ENCODE results near the gene FNDC3A.

The FNDC3A gene

DNA sequence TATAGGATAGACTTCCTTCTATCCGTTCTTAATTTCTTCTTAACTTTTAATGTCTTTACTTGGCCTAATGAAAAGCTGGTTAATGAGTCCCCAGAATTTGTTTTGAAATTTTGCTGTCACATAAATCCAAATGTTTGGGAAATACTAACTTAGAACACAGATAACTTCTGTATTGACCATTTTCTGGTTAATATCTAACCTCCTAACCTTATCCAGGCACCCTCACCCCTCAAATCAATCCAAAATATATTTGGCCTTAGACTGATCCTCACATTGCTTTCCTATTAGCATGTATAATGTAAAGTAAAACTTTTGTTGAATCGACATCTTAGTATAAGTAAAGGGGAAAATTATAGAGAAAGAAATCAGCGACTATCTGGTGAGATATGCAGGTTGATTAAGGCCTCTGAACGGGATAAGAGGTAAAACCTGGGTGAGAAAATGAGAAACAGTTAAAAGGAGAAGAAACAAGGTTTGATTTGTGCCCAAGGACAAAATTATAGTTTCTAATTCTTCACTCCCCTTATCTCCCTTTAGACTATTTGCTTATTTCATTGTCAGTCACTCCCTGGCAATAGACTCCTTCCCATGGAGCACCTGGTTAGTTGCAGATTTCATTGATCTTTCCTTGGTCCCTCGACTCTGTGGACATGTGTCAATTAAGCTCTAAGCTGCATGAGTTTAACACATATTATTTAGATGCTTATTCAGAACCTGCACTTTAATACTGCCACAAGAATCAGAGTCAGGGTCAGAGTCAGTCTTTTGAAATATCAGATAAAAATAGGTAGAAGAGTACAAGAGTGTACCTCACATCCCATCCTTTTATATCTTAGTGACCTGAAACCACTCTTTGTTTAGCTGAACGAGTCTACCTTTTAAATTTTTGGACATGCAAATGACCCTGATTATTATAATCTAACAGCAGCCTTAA lies 125.2 kb downstream of the FNDC3A start:
- Mint-ChIP-seq H3K9me3 (no peaks in the 10 kb centered on the region), H3K36me3 (ENCODE audit: low read depth) (no peaks in the 10 kb centered on the region), H3K27ac (no peak overlapping the region), H3K27me3 (ENCODE audit: low read depth) (no peaks in the 10 kb centered on the region), H3K4me1 (peaks cover 27% of the 10 kb centered on the region), H3K4me3 (no peak overlapping the region)
- TF ChIP-seq, protein P1, sequence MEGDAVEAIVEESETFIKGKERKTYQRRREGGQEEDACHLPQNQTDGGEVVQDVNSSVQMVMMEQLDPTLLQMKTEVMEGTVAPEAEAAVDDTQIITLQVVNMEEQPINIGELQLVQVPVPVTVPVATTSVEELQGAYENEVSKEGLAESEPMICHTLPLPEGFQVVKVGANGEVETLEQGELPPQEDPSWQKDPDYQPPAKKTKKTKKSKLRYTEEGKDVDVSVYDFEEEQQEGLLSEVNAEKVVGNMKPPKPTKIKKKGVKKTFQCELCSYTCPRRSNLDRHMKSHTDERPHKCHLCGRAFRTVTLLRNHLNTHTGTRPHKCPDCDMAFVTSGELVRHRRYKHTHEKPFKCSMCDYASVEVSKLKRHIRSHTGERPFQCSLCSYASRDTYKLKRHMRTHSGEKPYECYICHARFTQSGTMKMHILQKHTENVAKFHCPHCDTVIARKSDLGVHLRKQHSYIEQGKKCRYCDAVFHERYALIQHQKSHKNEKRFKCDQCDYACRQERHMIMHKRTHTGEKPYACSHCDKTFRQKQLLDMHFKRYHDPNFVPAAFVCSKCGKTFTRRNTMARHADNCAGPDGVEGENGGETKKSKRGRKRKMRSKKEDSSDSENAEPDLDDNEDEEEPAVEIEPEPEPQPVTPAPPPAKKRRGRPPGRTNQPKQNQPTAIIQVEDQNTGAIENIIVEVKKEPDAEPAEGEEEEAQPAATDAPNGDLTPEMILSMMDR (IDR thresholded peaks at IDR 0.05; ENCODE audit: unreplicated experiment in 3 of 3), result no peak

DNA sequence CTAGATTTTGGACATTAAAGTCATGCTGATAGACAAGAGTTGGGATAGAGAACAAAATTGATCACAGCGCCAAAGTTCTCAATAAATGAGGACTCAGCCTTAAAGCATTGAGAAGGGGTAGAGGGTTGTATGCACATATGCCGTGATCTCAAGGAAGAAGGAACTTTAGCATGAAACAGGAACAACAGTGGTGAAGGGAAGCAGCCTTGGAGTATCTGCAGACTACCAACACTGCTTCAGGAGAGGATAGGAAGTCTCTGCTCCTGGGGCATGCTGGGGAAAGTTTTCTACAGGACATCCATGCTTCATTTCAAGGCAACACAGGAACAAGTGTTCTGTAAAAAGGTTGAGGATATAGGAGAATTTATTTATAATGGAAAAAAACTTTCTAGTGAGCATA lies 132.5 kb downstream of the FNDC3A start:
- Mint-ChIP-seq H3K4me3 (no peak overlapping the region), H3K4me1 (peaks cover 12% of the 10 kb centered on the region), H3K9me3 (no peaks in the 10 kb centered on the region), H3K27ac (no peak overlapping the region), H3K27me3 (ENCODE audit: low read depth) (no peaks in the 10 kb centered on the region), H3K36me3 (ENCODE audit: low read depth) (no peaks in the 10 kb centered on the region)
- TF ChIP-seq, protein P1 (IDR thresholded peaks at IDR 0.05; ENCODE audit: unreplicated experiment in 3 of 3), result no peak

DNA sequence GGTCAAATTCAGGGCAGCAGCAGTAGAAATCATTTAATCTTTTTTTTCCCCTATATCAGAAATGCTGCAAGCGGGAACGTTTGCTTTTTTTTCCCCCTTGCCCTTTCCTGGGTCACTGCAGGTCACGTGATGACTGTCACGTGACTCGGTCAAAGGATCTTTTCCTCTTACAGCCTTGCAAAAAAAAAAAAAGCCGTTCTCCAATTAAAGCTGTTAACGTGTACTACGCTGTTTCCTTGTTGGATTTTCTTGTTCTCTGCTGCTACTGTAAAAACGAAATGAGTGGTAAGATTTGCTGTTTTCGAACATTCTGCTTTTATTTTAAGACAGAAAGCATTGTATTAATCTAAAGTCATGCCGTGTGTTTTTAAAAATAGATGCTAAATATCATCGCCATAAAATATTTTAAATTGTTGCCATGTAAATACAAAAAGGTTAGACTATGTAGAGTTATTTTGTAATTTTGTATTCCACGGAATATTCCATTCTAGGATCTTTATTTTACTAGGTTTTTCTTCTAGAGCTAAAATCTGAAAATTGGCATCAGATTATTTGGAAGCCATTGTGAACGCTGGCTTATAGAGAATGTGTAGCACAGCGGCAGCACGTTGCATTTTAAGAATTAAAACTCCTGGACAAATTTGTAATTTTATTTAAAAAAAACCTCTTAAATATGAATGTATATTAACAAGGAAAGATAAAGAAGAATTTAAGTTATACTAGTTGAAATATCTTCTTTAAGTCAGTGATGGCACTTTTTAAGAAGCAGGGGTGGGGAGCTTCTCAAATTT lies 134.6 kb downstream of the FNDC3A start:
- H3K4me3 Mint-ChIP-seq, result peak overlapping the region; percentile 91 to 97 (median 94)
- H3K9me3 Mint-ChIP-seq, result no peaks in the 10 kb centered on the region
- H3K27ac Mint-ChIP-seq, result peak overlapping the region; percentile 97
- H3K27me3 Mint-ChIP-seq (ENCODE audit: low read depth), result no peaks in the 10 kb centered on the region
- TF ChIP-seq, protein P1 (IDR thresholded peaks at IDR 0.05; ENCODE audit: unreplicated experiment in 3 of 3), result no peak
- peaks cover 6% of the 10 kb centered on the region for H3K36me3 Mint-ChIP-seq (ENCODE audit: low read depth)
- H3K4me1 Mint-ChIP-seq, result peaks cover 23% of the 10 kb centered on the region

DNA sequence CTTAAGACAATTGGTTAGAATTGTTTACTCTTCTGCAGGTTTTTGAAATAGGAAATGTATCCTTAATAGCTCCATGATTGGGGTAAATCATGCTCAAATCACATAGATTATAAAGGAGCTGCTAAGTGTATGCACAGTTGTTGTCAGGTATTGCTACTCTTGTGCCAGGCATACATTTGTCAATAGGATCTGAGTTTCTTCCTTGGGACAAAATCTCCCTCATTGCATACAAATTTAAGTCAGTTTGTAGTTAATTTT lies 135.1 kb downstream of the FNDC3A start:
- no peaks in the 10 kb centered on the region for H3K27me3 Mint-ChIP-seq (ENCODE audit: low read depth)
- peaks cover 11% of the 10 kb centered on the region for H3K36me3 Mint-ChIP-seq (ENCODE audit: low read depth)
- TF ChIP-seq, protein P1 (IDR thresholded peaks at IDR 0.05; ENCODE audit: unreplicated experiment in 3 of 3), result no peak
- peaks cover 23% of the 10 kb centered on the region for H3K4me1 Mint-ChIP-seq
- H3K27ac Mint-ChIP-seq, result peak overlapping the region; percentile 97
- peak overlapping the region; percentile 91 to 97 (median 94) for H3K4me3 Mint-ChIP-seq
- no peaks in the 10 kb centered on the region for H3K9me3 Mint-ChIP-seq

DNA sequence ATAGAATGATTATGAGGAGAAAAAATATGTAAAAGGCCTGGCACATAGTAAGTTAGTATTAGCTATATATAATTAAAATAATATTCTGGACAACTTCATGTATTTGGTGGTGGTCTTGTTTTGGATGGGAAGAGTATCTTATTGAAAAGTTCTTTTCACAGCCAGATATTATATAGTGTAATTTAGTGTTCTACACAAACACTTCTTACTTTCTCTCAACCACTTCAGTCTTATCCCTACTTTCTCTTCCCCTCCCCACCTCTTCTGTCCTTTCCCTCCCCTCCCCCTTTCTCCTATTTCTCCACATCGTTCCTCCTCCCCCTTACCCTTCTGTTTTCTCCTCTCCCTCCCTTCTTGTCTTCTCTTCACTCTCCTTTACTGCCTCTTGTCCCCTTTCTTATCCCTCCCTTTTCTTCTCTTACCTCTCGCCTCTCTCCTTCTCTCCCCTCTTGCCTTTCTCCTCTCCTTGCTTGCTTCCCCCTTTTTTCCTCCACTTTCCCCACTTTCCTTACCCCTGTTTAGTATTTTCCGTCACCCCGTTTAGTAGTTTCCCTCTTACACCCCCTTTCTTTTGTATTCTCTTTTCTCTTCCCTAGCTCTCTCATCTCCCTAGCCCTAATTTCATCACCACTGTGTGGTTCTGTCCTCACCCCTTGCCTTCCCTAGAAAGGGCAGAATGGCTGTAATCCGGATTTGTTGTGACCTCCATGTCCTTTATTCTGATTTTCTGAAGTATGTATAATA lies 137.2 kb downstream of the FNDC3A start:
- H3K27me3 Mint-ChIP-seq (ENCODE audit: low read depth), result no peaks in the 10 kb centered on the region
- H3K36me3 Mint-ChIP-seq (ENCODE audit: low read depth), result peaks cover 32% of the 10 kb centered on the region
- H3K4me3 Mint-ChIP-seq, result peak overlapping the region; percentile 70 to 82 (median 75)
- peaks cover 23% of the 10 kb centered on the region for H3K4me1 Mint-ChIP-seq
- H3K9me3 Mint-ChIP-seq, result peaks cover 8% of the 10 kb centered on the region
- TF ChIP-seq, protein P1 (IDR thresholded peaks at IDR 0.05; ENCODE audit: unreplicated experiment in 3 of 3), result no peak
- peak overlapping the region; percentile 28 to 93 (median 78) for H3K27ac Mint-ChIP-seq
